Measurements from ENCODE around the gene PIMREG. TPM values are rescaled to one million over a fixed set of nuclear protein-coding genes. Genes with fewer than 3 reads are reported as not detected.
A peak's percentile ranks its signal among the peaks of the same experiment; 100 is the strongest.

PIMREG gene
- polyA plus RNA-seq, 2 of the 4 experiments (the other 2 are of a cell fraction) = 26.3 to 28.9 TPM

DNA sequence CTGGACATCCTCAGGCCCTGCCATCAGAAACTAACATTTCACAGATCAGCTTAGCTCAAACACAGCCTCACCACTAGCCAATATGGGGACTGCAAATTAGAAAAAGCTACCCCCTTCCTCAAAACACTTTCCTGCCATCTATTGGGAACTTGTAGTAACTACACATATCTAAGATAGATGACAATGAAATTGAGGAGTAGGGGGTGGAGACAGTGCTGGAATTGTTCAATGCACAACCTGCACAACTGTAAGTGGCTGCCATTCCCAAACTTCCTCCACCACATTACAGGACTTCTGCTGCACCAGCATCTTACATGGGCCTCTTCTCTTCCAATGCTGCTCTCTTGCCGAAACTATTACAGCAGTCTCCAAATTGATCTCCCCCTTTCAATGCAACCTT lies 31.2 kb upstream of the PIMREG start:
- peak; percentile 98 for FAIRE-seq
- peak; percentile 65 to 84 for DNase-seq (ENCODE audit: low read depth in 1 of 2, low spot score in 1 of 2)
- Histone ChIP-seq H3K27ac (no peak overlapping the region), H3K4me1 (no peaks in the 10 kb centered on the region), H3K4me3 (no peak overlapping the region), H3K4me2 (no peak overlapping the region), H3K9me3 (no peaks in the 10 kb centered on the region)
- TF ChIP-seq, protein P1, sequence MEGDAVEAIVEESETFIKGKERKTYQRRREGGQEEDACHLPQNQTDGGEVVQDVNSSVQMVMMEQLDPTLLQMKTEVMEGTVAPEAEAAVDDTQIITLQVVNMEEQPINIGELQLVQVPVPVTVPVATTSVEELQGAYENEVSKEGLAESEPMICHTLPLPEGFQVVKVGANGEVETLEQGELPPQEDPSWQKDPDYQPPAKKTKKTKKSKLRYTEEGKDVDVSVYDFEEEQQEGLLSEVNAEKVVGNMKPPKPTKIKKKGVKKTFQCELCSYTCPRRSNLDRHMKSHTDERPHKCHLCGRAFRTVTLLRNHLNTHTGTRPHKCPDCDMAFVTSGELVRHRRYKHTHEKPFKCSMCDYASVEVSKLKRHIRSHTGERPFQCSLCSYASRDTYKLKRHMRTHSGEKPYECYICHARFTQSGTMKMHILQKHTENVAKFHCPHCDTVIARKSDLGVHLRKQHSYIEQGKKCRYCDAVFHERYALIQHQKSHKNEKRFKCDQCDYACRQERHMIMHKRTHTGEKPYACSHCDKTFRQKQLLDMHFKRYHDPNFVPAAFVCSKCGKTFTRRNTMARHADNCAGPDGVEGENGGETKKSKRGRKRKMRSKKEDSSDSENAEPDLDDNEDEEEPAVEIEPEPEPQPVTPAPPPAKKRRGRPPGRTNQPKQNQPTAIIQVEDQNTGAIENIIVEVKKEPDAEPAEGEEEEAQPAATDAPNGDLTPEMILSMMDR (IDR thresholded peaks at IDR 0.05) = peak; percentile 77
- no peak for TF ChIP-seq HOXB5 (CRISPR knock-in tag; IDR thresholded peaks at IDR 0.05)
- TF ChIP-seq HEYL (CRISPR knock-in tag; IDR thresholded peaks at IDR 0.05) = no peak
- TF ChIP-seq HOXA7 (CRISPR knock-in tag; IDR thresholded peaks at IDR 0.05) = no peak
- no peak for TF ChIP-seq EHMT2 (IDR thresholded peaks at IDR 0.05; ENCODE audit: low read depth)
- TF ChIP-seq GATA3 (IDR thresholded peaks at IDR 0.05; ENCODE audit: borderline replicate concordance) = no peak
- no peak for TF ChIP-seq NFE2L2 (conservative IDR thresholded peaks at IDR 0.05; ENCODE audit: low read length)
- no peak for TF ChIP-seq RARB (CRISPR knock-in tag; IDR thresholded peaks at IDR 0.05)
- peak; percentile 81 for TF ChIP-seq SMC3 (IDR thresholded peaks at IDR 0.05)
- TF ChIP-seq, protein P2, sequence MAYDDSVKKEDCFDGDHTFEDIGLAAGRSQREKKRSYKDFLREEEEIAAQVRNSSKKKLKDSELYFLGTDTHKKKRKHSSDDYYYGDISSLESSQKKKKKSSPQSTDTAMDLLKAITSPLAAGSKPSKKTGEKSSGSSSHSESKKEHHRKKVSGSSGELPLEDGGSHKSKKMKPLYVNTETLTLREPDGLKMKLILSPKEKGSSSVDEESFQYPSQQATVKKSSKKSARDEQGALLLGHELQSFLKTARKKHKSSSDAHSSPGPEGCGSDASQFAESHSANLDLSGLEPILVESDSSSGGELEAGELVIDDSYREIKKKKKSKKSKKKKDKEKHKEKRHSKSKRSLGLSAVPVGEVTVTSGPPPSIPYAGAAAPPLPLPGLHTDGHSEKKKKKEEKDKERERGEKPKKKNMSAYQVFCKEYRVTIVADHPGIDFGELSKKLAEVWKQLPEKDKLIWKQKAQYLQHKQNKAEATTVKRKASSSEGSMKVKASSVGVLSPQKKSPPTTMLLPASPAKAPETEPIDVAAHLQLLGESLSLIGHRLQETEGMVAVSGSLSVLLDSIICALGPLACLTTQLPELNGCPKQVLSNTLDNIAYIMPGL (CRISPR knock-in tag; IDR thresholded peaks at IDR 0.05; ENCODE audit: borderline replicate concordance) = no peak
- no peak for TF ChIP-seq ZFP36 (IDR thresholded peaks at IDR 0.05; ENCODE audit: borderline replicate concordance, partially characterized antibody)
- TF ChIP-seq, protein P3, sequence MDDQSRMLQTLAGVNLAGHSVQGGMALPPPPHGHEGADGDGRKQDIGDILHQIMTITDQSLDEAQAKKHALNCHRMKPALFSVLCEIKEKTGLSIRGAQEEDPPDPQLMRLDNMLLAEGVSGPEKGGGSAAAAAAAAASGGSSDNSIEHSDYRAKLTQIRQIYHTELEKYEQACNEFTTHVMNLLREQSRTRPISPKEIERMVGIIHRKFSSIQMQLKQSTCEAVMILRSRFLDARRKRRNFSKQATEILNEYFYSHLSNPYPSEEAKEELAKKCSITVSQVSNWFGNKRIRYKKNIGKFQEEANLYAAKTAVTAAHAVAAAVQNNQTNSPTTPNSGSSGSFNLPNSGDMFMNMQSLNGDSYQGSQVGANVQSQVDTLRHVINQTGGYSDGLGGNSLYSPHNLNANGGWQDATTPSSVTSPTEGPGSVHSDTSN (IDR thresholded peaks at IDR 0.05) = no peak
- TF ChIP-seq SREBF2 (IDR thresholded peaks at IDR 0.05) = no peak
- TF ChIP-seq CBX8 (IDR thresholded peaks at IDR 0.05) = no peak
- peak; percentile 85 to 93 for TF ChIP-seq RAD21 (conservative IDR thresholded peaks at IDR 0.05 in 1 of 2, IDR thresholded peaks at IDR 0.05 in 1 of 2)
- ATAC-seq = peak; percentile 72 to 89
- ChIA-PET CTCF (interaction anchor here (0.6 to 21.4 kb wide), 48 partner anchors 10 to 872 kb away, joined by 3 to 394 read pairs (median 3); partner anchors contain the start of gene NLRP1), POLR2A (no interaction called here)
- WGBS (ENCODE audit: missing lambda C conversion rate) = 3% methylated on average over 1 of the region's 1 CpG

DNA sequence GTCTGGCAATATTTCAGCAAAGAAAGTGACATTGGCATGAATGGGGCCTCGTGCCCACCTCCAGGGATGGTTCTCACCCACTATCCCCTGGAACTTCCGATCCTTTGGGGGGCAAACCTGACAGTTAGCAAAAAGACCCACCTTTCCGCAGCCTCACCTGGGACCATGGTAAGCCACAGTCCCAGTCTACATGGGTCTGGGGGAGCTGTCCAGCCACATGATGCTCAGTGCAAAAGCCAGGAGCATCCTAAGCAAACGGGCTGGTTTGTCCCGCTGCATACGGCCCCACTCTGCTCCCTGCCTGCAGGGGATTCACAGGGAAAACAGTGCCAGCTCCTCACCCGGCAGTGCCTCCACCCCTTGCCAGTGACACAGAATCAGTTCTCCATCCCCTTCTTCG lies 28.6 kb upstream of the PIMREG start:
- no peak for DNase-seq (ENCODE audit: low read depth in 1 of 2, low spot score in 1 of 2)
- no peak overlapping the region for H3K27ac ChIP-seq
- no peak overlapping the region for H3K4me2 ChIP-seq
- FAIRE-seq = no peak
- ATAC-seq = no peak
- ChIA-PET CTCF (interaction anchor here (0.5 to 21.4 kb wide), 4 partner anchors 21 to 920 kb away, joined by 3 to 394 read pairs (median 4); no protein-coding TSS in a partner anchor), POLR2A (no interaction called here)
- no peaks in the 10 kb centered on the region for H3K9me3 ChIP-seq
- no peaks in the 10 kb centered on the region for H3K4me1 ChIP-seq
- H3K4me3 ChIP-seq = no peak overlapping the region
- 32% methylated on average over 8 of the region's 8 CpGs for WGBS (ENCODE audit: missing lambda C conversion rate)
- no peak for TF ChIP-seq RAD21 (conservative IDR thresholded peaks at IDR 0.05 in 1 of 2, IDR thresholded peaks at IDR 0.05 in 1 of 2)
- no peak for TF ChIP-seq RFX5 (IDR thresholded peaks at IDR 0.05)
- no peak for TF ChIP-seq MYC (IDR thresholded peaks at IDR 0.05; ENCODE audit: borderline replicate concordance, low read length)
- TF ChIP-seq FOSL2 (IDR thresholded peaks at IDR 0.05) = no peak
- TF ChIP-seq FOSL2 (CRISPR knock-in tag; IDR thresholded peaks at IDR 0.05) = no peak
- TF ChIP-seq, protein P4, sequence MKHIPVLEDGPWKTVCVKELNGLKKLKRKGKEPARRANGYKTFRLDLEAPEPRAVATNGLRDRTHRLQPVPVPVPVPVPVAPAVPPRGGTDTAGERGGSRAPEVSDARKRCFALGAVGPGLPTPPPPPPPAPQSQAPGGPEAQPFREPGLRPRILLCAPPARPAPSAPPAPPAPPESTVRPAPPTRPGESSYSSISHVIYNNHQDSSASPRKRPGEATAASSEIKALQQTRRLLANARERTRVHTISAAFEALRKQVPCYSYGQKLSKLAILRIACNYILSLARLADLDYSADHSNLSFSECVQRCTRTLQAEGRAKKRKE (CRISPR knock-in tag; IDR thresholded peaks at IDR 0.05; ENCODE audit: low read depth) = no peak
- TF ChIP-seq JUN (IDR thresholded peaks at IDR 0.05) = no peak
- TF ChIP-seq, protein P3 (IDR thresholded peaks at IDR 0.05) = no peak
- no peak for TF ChIP-seq CEBPB (IDR thresholded peaks at IDR 0.05)
- TF ChIP-seq KDM1A (IDR thresholded peaks at IDR 0.05; ENCODE audit: low read depth) = no peak
- TF ChIP-seq SREBF2 (IDR thresholded peaks at IDR 0.05) = no peak

All from A549 (cell line).